A549 treated with RU486 at 1 μM for 4 hours (cell line): Measurements from ENCODE around the gene USP27X. TPM values are rescaled to one million over a fixed set of nuclear protein-coding genes. Genes with fewer than 3 reads are reported as not detected.

Source experiments
- total RNA-seq: library from RNA; stranded (reverse); fragments of 200-300 nt; extraction: Qiagen RNA extraction; gene quantifications from 5 replicates; pipeline ENCODE4 v1.2.3, GENCODE V29; 2022; ENCODE audit warnings: low read depth

The USP27X gene
- 3.4 to 5.0 TPM (median 4.3 TPM) in 5 replicates for total RNA-seq

GRCh38 chrX:49878834-49879655, at the start of gene USP27X:
Gene USP27X (plus strand): TSS chrX:49879484. CDS start chrX:49880308, 824 bp downstream.

GRCh38 chrX:49922291-49923241, 43.3 kb downstream of the USP27X start, which contains the start of gene CLCN5:
Gene CLCN5 (plus strand): TSS chrX:49922596. CDS start chrX:49925299, 2,703 bp downstream.

Other genes starting within 250 kb of the USP27X start
- 0.27 TPM in 1 of 5 replicates, not detected in the others for gene PAGE1, start 183.5 kb upstream of the USP27X start, total RNA-seq
- gene PAGE4, start 50.2 kb upstream of the USP27X start, total RNA-seq, result not detected in 5 replicates
- 1.5 to 3.2 TPM (median 2.6 TPM) in 5 replicates for gene CLCN5, start 43.1 kb downstream of the USP27X start, total RNA-seq